Astrocyte of the cerebellum (primary cell): ENCODE data around the gene MAP4K1.
"Not testable (repeated sequence)": the region's sequence is repeated elsewhere in the genome, so short reads cannot be mapped to it uniquely, and the experiment has no call there.

ENCODE experiments used
- DNase-seq: peaks from one replicate; pipeline ENCODE4 v3.0.0-alpha.2; 2011; ENCODE audit warnings: low read depth
- H3K4me3 ChIP-seq: 2 replicates; pipeline ENCODE4 v1.5.1; 2011; ENCODE audit warnings: mild to moderate bottlenecking, low read depth, low read length, moderate library complexity
- CTCF ChIP-seq: IDR thresholded peaks from 2 replicates; pipeline ENCODE4 v1.5.1; 2012; ENCODE audit warnings: low read length, low read depth, moderate library complexity, mild to moderate bottlenecking; ENCODE audit errors: missing control alignments
- in situ Hi-C: cut with HindIII; loops from 2 replicates; pipeline ENCODE4 v1.10.0; 2017; ENCODE audit warnings: low sequenced_read_pairs

Gene MAP4K1

GRCh38 chr19:38606131-38606530, 11.6 kb downstream of the MAP4K1 start:
- no peak for DNase-seq
- no peak for TF ChIP-seq CTCF
- H3K4me3 ChIP-seq: no peak overlapping the region
- in situ Hi-C loops: no loop called here

GRCh38 chr19:38602856-38603255, 14.9 kb downstream of the MAP4K1 start:
- DNase-seq, in situ Hi-C loops, H3K4me3 ChIP-seq: not testable (repeated sequence)

- TF ChIP-seq CTCF: no peak
- DNase-seq: no peak
- in situ Hi-C loops: no loop called here
- no peak overlapping the region for H3K4me3 ChIP-seq
These were observed 18.0 kb downstream of the MAP4K1 start for GRCh38 chr19:38599722-38600121.

- no peak for DNase-seq
- in situ Hi-C loops: no loop called here
- no peak overlapping the region for H3K4me3 ChIP-seq
- no peak for TF ChIP-seq CTCF
These were observed 20.7 kb downstream of the MAP4K1 start for GRCh38 chr19:38597075-38597474.

- DNase-seq: no peak
- in situ Hi-C loops: no loop called here
- H3K4me3 ChIP-seq: no peak overlapping the region
- no peak for TF ChIP-seq CTCF
These were observed 21.4 kb downstream of the MAP4K1 start for GRCh38 chr19:38596057-38596981.

GRCh38 chr19:38592940-38593339, 24.8 kb downstream of the MAP4K1 start:
- in situ Hi-C loops: no loop called here
- no peak overlapping the region for H3K4me3 ChIP-seq
- DNase-seq: no peak
- no peak for TF ChIP-seq CTCF

- in situ Hi-C loops: loop anchor here (10.0 kb wide), 1 partner anchor 63 kb away; no protein-coding TSS in a partner anchor
- DNase-seq: no peak
- TF ChIP-seq CTCF: no peak
- no peak overlapping the region for H3K4me3 ChIP-seq
These were observed 29.7 kb downstream of the MAP4K1 start for GRCh38 chr19:38588041-38588440.
